WTC11 (cell line): ENCODE measurements around the gene SHISA9. TPM values are rescaled to one million over a fixed set of nuclear protein-coding genes. Genes with fewer than 3 reads are reported as not detected.

Experiments
- ATAC-seq: fragments of 200-7000 bp; cut with Tn5 transposase; 2 replicates; pipeline ENCODE4 v1.10.0; 2021; ENCODE audit warnings: mild to moderate bottlenecking, moderate library complexity
- CTCF ChIA-PET: fragments of 300-600 bp; sonication (Branson Sonifier 250); formaldehyde crosslinking; loops from one replicate; lab custom pipeline; 2021; ENCODE audit warnings: antibody characterized with exemption; lab: Charles Lee
- POLR2A ChIA-PET: fragments of 350-600 bp; sonication (Branson Sonifier 250); formaldehyde crosslinking; loops from one replicate; lab custom pipeline; 2021; ENCODE audit warnings: antibody characterized with exemption; lab: Charles Lee
- DNase-seq: peaks from one replicate; pipeline ENCODE4 v3.0.0; 2021; ENCODE audit warnings: low spot score
- H3K27ac Mint-ChIP-seq: 2 replicates; pipeline ENCODE4 v1.8.0; 2021; ENCODE audit warnings: mixed read lengths
- H3K27me3 Mint-ChIP-seq: 2 replicates; pipeline ENCODE4 v1.8.0; 2021; ENCODE audit warnings: low read depth, mild to moderate bottlenecking, moderate library complexity, mixed read lengths
- H3K36me3 Mint-ChIP-seq: 2 replicates; pipeline ENCODE4 v1.8.0; 2021; ENCODE audit warnings: mixed read lengths
- H3K4me1 Mint-ChIP-seq: 2 replicates; pipeline ENCODE4 v1.8.0; 2022; ENCODE audit warnings: mixed read lengths
- H3K4me3 Mint-ChIP-seq: 2 replicates; pipeline ENCODE4 v1.8.0; 2021; ENCODE audit warnings: mild to moderate bottlenecking, moderate library complexity, mixed read lengths
- H3K9me3 Mint-ChIP-seq: 2 replicates; pipeline ENCODE4 v1.8.0; 2021; ENCODE audit warnings: mixed read lengths
- CBFB ChIP-seq: sonication (generic); formaldehyde crosslinking; IDR thresholded peaks from 2 replicates; pipeline ENCODE4 v1.8.1; 2022; ENCODE audit warnings: mild to moderate bottlenecking, low read depth, missing genetic modification reagents
- CREM ChIP-seq: sonication (generic); formaldehyde crosslinking; IDR thresholded peaks from 2 replicates; pipeline ENCODE4 v1.8.1; 2022; ENCODE audit warnings: mild to moderate bottlenecking, missing genetic modification reagents, moderate library complexity
- FOXK1 ChIP-seq: sonication (generic); formaldehyde crosslinking; IDR thresholded peaks from 2 replicates; pipeline ENCODE4 v1.8.0; 2022; ENCODE audit warnings: mild to moderate bottlenecking, moderate library complexity, missing genetic modification reagents
- GRHL2 ChIP-seq: fragments of 250-450 bp; sonication (Bioruptor Pico); IDR thresholded peaks from 2 replicates; pipeline ENCODE4 v1.8.0; 2022; ENCODE audit warnings: mild to moderate bottlenecking, moderate library complexity; ENCODE audit not compliant: insufficient replicate concordance, severe bottlenecking
- MYBL2 ChIP-seq: sonication (generic); formaldehyde crosslinking; IDR thresholded peaks from 2 replicates; pipeline ENCODE4 v1.8.1; 2023; ENCODE audit warnings: mild to moderate bottlenecking, moderate library complexity, missing genetic modification reagents
- NFYB ChIP-seq: sonication (generic); formaldehyde crosslinking; conservative IDR thresholded peaks from 2 replicates; pipeline ENCODE4 v1.8.0; 2022; ENCODE audit warnings: low read depth, missing genetic modification reagents
- NR2C2 ChIP-seq: sonication (generic); formaldehyde crosslinking; IDR thresholded peaks from 2 replicates; pipeline ENCODE4 v1.8.0; 2022; ENCODE audit warnings: mild to moderate bottlenecking, missing genetic modification reagents
- NR3C1 ChIP-seq: sonication (generic); formaldehyde crosslinking; conservative IDR thresholded peaks from 2 replicates; pipeline ENCODE4 v1.8.1; 2023; ENCODE audit warnings: low read depth, mild to moderate bottlenecking, missing genetic modification reagents
- RORB ChIP-seq: fragments of 250-450 bp; sonication (Bioruptor Pico); IDR thresholded peaks from 2 replicates; pipeline ENCODE4 v1.9.0; 2021; ENCODE audit warnings: mild to moderate bottlenecking
- SMAD3 ChIP-seq: sonication (generic); formaldehyde crosslinking; IDR thresholded peaks from 2 replicates; pipeline ENCODE4 v1.8.0; 2022; ENCODE audit warnings: missing genetic modification reagents, mild to moderate bottlenecking, borderline replicate concordance
- TP53 ChIP-seq: sonication (generic); formaldehyde crosslinking; IDR thresholded peaks from 2 replicates; pipeline ENCODE4 v1.8.1; 2023; ENCODE audit warnings: mild to moderate bottlenecking, missing genetic modification reagents
- ZNF138 ChIP-seq: sonication (generic); formaldehyde crosslinking; conservative IDR thresholded peaks from 2 replicates; pipeline ENCODE4 v1.8.1; 2022; ENCODE audit warnings: mild to moderate bottlenecking, moderate library complexity, missing genetic modification reagents
- ZNF423 ChIP-seq: fragments of 250-450 bp; sonication (Bioruptor Pico); IDR thresholded peaks from 2 replicates; pipeline ENCODE4 v2.1.2; 2022; ENCODE audit warnings: mild to moderate bottlenecking, moderate library complexity
- total RNA-seq: library from RNA; stranded (reverse); gene quantifications from 3 replicates; pipeline ENCODE4 v1.2.3, GENCODE V29; 2021
- TF ChIP-seq, protein P1 (sequence below): sonication (generic); formaldehyde crosslinking; IDR thresholded peaks from 2 replicates; pipeline ENCODE4 v1.8.0; 2022; ENCODE audit warnings: mild to moderate bottlenecking, missing genetic modification reagents
- TF ChIP-seq, protein P2 (sequence below): fragments of 250-450 bp; sonication (Bioruptor Pico); IDR thresholded peaks from 2 replicates; pipeline ENCODE4 v1.9.0; 2021; ENCODE audit warnings: moderate library complexity, mild to moderate bottlenecking, inconsistent platforms, borderline replicate concordance
- TF ChIP-seq, protein P3 (sequence below): sonication (generic); formaldehyde crosslinking; IDR thresholded peaks from 2 replicates; pipeline ENCODE4 v1.8.1; 2023; ENCODE audit warnings: mild to moderate bottlenecking, missing genetic modification reagents
- TF ChIP-seq, protein P4 (sequence below): sonication (generic); formaldehyde crosslinking; IDR thresholded peaks from 2 replicates; pipeline ENCODE4 v1.8.1; 2023; ENCODE audit warnings: mild to moderate bottlenecking, moderate library complexity, missing genetic modification reagents
- TF ChIP-seq, protein P5 (sequence below): sonication (generic); formaldehyde crosslinking; IDR thresholded peaks from 2 replicates; pipeline ENCODE4 v1.8.1; 2023; ENCODE audit warnings: mild to moderate bottlenecking, missing genetic modification reagents
- TF ChIP-seq, protein P6 (sequence below): sonication (generic); formaldehyde crosslinking; IDR thresholded peaks from 2 replicates; pipeline ENCODE4 v1.8.0; 2023; ENCODE audit warnings: missing genetic modification reagents, mild to moderate bottlenecking, borderline replicate concordance
- TF ChIP-seq, protein P7 (sequence below): fragments of 250-450 bp; sonication (Bioruptor Pico); IDR thresholded peaks from 2 replicates; pipeline ENCODE4 v1.9.0; 2021; ENCODE audit warnings: mild to moderate bottlenecking
- TF ChIP-seq, protein P8 (sequence below): sonication (generic); formaldehyde crosslinking; IDR thresholded peaks from 2 replicates; pipeline ENCODE4 v1.8.0; 2022; ENCODE audit warnings: mild to moderate bottlenecking, missing genetic modification reagents

SHISA9 gene
- total RNA-seq, 1 experiment from 2014 or later, result 37.5 TPM

DNA sequence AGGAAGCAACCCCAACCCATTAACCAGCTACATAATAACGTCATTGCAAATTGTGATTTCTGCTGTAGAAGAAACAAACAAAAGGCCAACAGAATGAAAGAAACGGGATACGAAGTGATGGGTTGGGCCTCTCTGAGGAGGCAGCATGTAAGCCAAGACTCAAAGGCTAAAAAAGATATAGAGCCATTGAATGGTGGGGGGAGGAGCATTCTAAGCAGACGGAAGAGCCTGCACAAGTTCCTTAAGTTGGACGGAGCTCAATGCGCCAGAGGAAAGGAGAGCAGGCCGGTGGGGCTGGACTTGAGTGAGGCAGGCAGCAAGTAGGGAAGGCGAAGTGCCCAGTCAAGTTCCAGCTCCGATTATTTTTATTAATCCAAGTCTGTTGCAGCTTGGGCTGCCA is 160.3 kb downstream of the SHISA9 start (continued):
- TF ChIP-seq, protein P1, sequence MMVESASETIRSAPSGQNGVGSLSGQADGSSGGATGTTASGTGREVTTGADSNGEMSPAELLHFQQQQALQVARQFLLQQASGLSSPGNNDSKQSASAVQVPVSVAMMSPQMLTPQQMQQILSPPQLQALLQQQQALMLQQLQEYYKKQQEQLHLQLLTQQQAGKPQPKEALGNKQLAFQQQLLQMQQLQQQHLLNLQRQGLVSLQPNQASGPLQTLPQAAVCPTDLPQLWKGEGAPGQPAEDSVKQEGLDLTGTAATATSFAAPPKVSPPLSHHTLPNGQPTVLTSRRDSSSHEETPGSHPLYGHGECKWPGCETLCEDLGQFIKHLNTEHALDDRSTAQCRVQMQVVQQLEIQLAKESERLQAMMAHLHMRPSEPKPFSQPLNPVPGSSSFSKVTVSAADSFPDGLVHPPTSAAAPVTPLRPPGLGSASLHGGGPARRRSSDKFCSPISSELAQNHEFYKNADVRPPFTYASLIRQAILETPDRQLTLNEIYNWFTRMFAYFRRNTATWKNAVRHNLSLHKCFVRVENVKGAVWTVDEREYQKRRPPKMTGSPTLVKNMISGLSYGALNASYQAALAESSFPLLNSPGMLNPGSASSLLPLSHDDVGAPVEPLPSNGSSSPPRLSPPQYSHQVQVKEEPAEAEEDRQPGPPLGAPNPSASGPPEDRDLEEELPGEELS (CRISPR knock-in tag), result no peak
- TF ChIP-seq, protein P2, sequence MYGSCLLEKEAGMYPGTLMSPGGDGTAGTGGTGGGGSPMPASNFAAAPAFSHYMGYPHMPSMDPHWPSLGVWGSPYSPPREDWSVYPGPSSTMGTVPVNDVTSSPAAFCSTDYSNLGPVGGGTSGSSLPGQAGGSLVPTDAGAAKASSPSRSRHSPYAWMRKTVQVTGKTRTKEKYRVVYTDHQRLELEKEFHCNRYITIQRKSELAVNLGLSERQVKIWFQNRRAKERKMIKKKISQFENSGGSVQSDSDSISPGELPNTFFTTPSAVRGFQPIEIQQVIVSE (CRISPR knock-in tag), result no peak
- TF ChIP-seq ZNF138 (CRISPR knock-in tag) (no peak), SMAD3 (CRISPR knock-in tag) (no peak)
- TF ChIP-seq, protein P3, sequence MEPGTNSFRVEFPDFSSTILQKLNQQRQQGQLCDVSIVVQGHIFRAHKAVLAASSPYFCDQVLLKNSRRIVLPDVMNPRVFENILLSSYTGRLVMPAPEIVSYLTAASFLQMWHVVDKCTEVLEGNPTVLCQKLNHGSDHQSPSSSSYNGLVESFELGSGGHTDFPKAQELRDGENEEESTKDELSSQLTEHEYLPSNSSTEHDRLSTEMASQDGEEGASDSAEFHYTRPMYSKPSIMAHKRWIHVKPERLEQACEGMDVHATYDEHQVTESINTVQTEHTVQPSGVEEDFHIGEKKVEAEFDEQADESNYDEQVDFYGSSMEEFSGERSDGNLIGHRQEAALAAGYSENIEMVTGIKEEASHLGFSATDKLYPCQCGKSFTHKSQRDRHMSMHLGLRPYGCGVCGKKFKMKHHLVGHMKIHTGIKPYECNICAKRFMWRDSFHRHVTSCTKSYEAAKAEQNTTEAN (CRISPR knock-in tag), result no peak
- TF ChIP-seq, all 79 proteins: peak for 0

DNA sequence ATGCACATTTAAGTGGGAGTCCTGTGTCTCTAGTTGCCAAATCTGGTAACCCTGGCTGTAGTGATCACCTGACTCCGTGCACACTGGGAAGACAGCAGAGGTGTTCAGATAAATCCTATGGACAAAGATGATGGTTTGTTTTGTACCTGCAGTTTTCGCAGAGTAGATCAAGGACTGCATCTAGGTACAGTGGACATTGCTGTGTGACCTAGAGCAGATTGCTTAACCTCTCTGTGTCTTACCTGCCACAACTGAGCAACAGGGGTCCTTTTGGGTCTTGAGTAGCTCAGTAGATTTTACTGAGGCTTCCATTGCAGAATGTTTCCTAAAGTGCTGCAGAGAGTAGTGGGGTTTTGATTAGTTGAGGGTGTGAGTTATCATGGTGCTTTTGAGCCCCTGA is 160.8 kb downstream of the SHISA9 start:
- H3K27ac Mint-ChIP-seq, result no peak overlapping the region
- POLR2A ChIA-PET, result no interaction called here
- ATAC-seq (no peak), DNase-seq (no peak)
- H3K4me3 Mint-ChIP-seq, result no peak overlapping the region
- H3K9me3 Mint-ChIP-seq, result peaks cover 10% of the 10 kb centered on the region
- peaks cover 9% of the 10 kb centered on the region for H3K36me3 Mint-ChIP-seq
- H3K27me3 Mint-ChIP-seq, result no peaks in the 10 kb centered on the region
- CTCF ChIA-PET, result no interaction called here
- peaks cover 36% of the 10 kb centered on the region for H3K4me1 Mint-ChIP-seq
- TF ChIP-seq CBFB (CRISPR knock-in tag) (no peak), RORB (no peak), GRHL2 (CRISPR knock-in tag) (no peak), MYBL2 (CRISPR knock-in tag) (no peak), FOXK1 (no peak), CREM (CRISPR knock-in tag) (no peak), NR2C2 (CRISPR knock-in tag) (no peak), ZNF423 (CRISPR knock-in tag) (no peak), TP53 (no peak), NR3C1 (no peak), NFYB (no peak)
- TF ChIP-seq, protein P4, sequence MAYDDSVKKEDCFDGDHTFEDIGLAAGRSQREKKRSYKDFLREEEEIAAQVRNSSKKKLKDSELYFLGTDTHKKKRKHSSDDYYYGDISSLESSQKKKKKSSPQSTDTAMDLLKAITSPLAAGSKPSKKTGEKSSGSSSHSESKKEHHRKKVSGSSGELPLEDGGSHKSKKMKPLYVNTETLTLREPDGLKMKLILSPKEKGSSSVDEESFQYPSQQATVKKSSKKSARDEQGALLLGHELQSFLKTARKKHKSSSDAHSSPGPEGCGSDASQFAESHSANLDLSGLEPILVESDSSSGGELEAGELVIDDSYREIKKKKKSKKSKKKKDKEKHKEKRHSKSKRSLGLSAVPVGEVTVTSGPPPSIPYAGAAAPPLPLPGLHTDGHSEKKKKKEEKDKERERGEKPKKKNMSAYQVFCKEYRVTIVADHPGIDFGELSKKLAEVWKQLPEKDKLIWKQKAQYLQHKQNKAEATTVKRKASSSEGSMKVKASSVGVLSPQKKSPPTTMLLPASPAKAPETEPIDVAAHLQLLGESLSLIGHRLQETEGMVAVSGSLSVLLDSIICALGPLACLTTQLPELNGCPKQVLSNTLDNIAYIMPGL, result no peak
- TF ChIP-seq, protein P5, sequence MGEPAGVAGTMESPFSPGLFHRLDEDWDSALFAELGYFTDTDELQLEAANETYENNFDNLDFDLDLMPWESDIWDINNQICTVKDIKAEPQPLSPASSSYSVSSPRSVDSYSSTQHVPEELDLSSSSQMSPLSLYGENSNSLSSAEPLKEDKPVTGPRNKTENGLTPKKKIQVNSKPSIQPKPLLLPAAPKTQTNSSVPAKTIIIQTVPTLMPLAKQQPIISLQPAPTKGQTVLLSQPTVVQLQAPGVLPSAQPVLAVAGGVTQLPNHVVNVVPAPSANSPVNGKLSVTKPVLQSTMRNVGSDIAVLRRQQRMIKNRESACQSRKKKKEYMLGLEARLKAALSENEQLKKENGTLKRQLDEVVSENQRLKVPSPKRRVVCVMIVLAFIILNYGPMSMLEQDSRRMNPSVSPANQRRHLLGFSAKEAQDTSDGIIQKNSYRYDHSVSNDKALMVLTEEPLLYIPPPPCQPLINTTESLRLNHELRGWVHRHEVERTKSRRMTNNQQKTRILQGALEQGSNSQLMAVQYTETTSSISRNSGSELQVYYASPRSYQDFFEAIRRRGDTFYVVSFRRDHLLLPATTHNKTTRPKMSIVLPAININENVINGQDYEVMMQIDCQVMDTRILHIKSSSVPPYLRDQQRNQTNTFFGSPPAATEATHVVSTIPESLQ (CRISPR knock-in tag), result no peak
- TF ChIP-seq, protein P6, sequence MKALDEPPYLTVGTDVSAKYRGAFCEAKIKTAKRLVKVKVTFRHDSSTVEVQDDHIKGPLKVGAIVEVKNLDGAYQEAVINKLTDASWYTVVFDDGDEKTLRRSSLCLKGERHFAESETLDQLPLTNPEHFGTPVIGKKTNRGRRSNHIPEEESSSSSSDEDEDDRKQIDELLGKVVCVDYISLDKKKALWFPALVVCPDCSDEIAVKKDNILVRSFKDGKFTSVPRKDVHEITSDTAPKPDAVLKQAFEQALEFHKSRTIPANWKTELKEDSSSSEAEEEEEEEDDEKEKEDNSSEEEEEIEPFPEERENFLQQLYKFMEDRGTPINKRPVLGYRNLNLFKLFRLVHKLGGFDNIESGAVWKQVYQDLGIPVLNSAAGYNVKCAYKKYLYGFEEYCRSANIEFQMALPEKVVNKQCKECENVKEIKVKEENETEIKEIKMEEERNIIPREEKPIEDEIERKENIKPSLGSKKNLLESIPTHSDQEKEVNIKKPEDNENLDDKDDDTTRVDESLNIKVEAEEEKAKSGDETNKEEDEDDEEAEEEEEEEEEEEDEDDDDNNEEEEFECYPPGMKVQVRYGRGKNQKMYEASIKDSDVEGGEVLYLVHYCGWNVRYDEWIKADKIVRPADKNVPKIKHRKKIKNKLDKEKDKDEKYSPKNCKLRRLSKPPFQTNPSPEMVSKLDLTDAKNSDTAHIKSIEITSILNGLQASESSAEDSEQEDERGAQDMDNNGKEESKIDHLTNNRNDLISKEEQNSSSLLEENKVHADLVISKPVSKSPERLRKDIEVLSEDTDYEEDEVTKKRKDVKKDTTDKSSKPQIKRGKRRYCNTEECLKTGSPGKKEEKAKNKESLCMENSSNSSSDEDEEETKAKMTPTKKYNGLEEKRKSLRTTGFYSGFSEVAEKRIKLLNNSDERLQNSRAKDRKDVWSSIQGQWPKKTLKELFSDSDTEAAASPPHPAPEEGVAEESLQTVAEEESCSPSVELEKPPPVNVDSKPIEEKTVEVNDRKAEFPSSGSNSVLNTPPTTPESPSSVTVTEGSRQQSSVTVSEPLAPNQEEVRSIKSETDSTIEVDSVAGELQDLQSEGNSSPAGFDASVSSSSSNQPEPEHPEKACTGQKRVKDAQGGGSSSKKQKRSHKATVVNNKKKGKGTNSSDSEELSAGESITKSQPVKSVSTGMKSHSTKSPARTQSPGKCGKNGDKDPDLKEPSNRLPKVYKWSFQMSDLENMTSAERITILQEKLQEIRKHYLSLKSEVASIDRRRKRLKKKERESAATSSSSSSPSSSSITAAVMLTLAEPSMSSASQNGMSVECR, result no peak
- TF ChIP-seq, protein P7, sequence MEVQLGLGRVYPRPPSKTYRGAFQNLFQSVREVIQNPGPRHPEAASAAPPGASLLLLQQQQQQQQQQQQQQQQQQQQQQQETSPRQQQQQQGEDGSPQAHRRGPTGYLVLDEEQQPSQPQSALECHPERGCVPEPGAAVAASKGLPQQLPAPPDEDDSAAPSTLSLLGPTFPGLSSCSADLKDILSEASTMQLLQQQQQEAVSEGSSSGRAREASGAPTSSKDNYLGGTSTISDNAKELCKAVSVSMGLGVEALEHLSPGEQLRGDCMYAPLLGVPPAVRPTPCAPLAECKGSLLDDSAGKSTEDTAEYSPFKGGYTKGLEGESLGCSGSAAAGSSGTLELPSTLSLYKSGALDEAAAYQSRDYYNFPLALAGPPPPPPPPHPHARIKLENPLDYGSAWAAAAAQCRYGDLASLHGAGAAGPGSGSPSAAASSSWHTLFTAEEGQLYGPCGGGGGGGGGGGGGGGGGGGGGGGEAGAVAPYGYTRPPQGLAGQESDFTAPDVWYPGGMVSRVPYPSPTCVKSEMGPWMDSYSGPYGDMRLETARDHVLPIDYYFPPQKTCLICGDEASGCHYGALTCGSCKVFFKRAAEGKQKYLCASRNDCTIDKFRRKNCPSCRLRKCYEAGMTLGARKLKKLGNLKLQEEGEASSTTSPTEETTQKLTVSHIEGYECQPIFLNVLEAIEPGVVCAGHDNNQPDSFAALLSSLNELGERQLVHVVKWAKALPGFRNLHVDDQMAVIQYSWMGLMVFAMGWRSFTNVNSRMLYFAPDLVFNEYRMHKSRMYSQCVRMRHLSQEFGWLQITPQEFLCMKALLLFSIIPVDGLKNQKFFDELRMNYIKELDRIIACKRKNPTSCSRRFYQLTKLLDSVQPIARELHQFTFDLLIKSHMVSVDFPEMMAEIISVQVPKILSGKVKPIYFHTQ (CRISPR knock-in tag), result no peak
- TF ChIP-seq, protein P8, sequence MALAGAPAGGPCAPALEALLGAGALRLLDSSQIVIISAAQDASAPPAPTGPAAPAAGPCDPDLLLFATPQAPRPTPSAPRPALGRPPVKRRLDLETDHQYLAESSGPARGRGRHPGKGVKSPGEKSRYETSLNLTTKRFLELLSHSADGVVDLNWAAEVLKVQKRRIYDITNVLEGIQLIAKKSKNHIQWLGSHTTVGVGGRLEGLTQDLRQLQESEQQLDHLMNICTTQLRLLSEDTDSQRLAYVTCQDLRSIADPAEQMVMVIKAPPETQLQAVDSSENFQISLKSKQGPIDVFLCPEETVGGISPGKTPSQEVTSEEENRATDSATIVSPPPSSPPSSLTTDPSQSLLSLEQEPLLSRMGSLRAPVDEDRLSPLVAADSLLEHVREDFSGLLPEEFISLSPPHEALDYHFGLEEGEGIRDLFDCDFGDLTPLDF (CRISPR knock-in tag), result no peak
